WERI-Rb-1 (cell line): ENCODE data around the gene CTBS.

Source experiments
- DNase-seq: peaks from one replicate; pipeline ENCODE4 v3.0.0-alpha.2; 2020
- H3K27ac ChIP-seq: fragments of 250-450 bp; sonication (Bioruptor Pico); 2 replicates; pipeline ENCODE4 v1.5.1; 2020; ENCODE audit warnings: mild to moderate bottlenecking, moderate library complexity
- H3K27me3 ChIP-seq: fragments of 250-450 bp; sonication (Bioruptor Pico); 2 replicates; pipeline ENCODE4 v1.5.1; 2021; ENCODE audit warnings: mild to moderate bottlenecking, low read depth, moderate library complexity; ENCODE audit not compliant: insufficient read depth, severe bottlenecking
- H3K36me3 ChIP-seq: fragments of 250-450 bp; sonication (Bioruptor Pico); 2 replicates; pipeline ENCODE4 v1.5.1; 2020; ENCODE audit warnings: mild to moderate bottlenecking, moderate library complexity
- H3K4me3 ChIP-seq: 2 replicates; pipeline ENCODE4 v1.5.1; 2011; ENCODE audit warnings: low read depth, mild to moderate bottlenecking, control low read depth, low read length
- H3K9me3 ChIP-seq: fragments of 250-450 bp; sonication (Bioruptor Pico); 2 replicates; pipeline ENCODE4 v1.5.1; 2021; ENCODE audit warnings: mild to moderate bottlenecking, moderate library complexity; ENCODE audit not compliant: severe bottlenecking
- CTCF ChIP-seq: IDR thresholded peaks from 2 replicates; pipeline ENCODE4 v1.5.1; 2011; ENCODE audit warnings: low read depth, mild to moderate bottlenecking, control low read depth, inconsistent platforms, low read length

CTBS gene

GRCh38 chr1:84504580-84505492 is 69.4 kb downstream of the CTBS start:
- H3K27ac ChIP-seq = peak overlapping the region; percentile 98
- no peak for DNase-seq
- no peaks in the 10 kb centered on the region for H3K27me3 ChIP-seq

GRCh38 chr1:84502927-84503326 is 71.3 kb downstream of the CTBS start:
- Histone ChIP-seq H3K27me3 (no peaks in the 10 kb centered on the region), H3K36me3 (peaks cover 49% of the 10 kb centered on the region), H3K9me3 (no peaks in the 10 kb centered on the region), H3K4me3 (no peak overlapping the region), H3K27ac (no peak overlapping the region)
- TF ChIP-seq CTCF = no peak
- no peak for DNase-seq

More at GRCh38 chr1:84504580-84505492, 69.4 kb downstream of the CTBS start:
- Histone ChIP-seq H3K9me3 (no peaks in the 10 kb centered on the region), H3K36me3 (peaks cover 30% of the 10 kb centered on the region), H3K4me3 (peak overlapping the region; percentile 89)
- no peak for TF ChIP-seq CTCF
